Spleen (tissue), 11 donors: Measurements from ENCODE around the gene SRGAP2B. TPM values are rescaled to one million over a fixed set of nuclear protein-coding genes. Genes with fewer than 3 reads are reported as not detected.
"Not testable (repeated sequence)": the region's sequence is repeated elsewhere in the genome, so short reads cannot be mapped to it uniquely, and the experiment has no call there.

ENCODE experiments used
- DNase-seq: peaks from one replicate; pipeline ENCODE4 v3.0.0-alpha.2; 2020
- H3K27ac ChIP-seq, 8 donors: fragments of 200-600 bp; sonication (generic) in 7 of 8; 1 replicate in 4 of 8; 2 replicates in 4 of 8; pipeline versions ENCODE4 v1.5.0 to v1.8.0; 2016 to 2021; ENCODE audit warnings: inconsistent platforms in 4 of 8, mild to moderate bottlenecking in 4 of 8, moderate library complexity in 1 of 8
- H3K27me3 ChIP-seq, 7 donors: fragments of 200-600 bp; sonication (generic) in 6 of 7; replicated peaks in 1 of 7; 1 replicate in 4 of 7; 2 replicates in 3 of 7; pipeline versions ENCODE4 v1.5.0 to v1.8.0; 2016 to 2021; ENCODE audit warnings: inconsistent platforms in 3 of 7, mild to moderate bottlenecking in 1 of 7
- H3K36me3 ChIP-seq, 6 donors: fragments of 200-600 bp; sonication (generic) in 5 of 6; 1 replicate in 4 of 6; 2 replicates in 2 of 6; pipeline versions ENCODE4 v1.5.0 to v1.8.0; 2016 to 2021; ENCODE audit warnings: inconsistent platforms in 2 of 6
- H3K4me1 ChIP-seq, 6 donors: fragments of 200-600 bp; sonication (generic) in 5 of 6; 1 replicate in 3 of 6; 2 replicates in 3 of 6; pipeline versions ENCODE4 v1.5.0 to v1.8.0; 2016 to 2021; ENCODE audit warnings: inconsistent platforms in 3 of 6
- H3K4me3 ChIP-seq, 8 donors: fragments of 200-600 bp; sonication (generic) in 7 of 8; 1 replicate in 4 of 8; 2 replicates in 4 of 8; pipeline versions ENCODE4 v1.5.0 to v1.8.0; 2016 to 2021; ENCODE audit warnings: inconsistent platforms in 4 of 8, mild to moderate bottlenecking in 4 of 8, moderate library complexity in 2 of 8
- H3K9me3 ChIP-seq, 8 donors: fragments of 200-600 bp; sonication (generic) in 7 of 8; 1 replicate in 4 of 8; 2 replicates in 4 of 8; pipeline versions ENCODE4 v1.5.0 to v1.8.0; 2016 to 2021; ENCODE audit warnings: inconsistent platforms in 4 of 8
- POLR2AphosphoS5 ChIP-seq, 3 donors: sonication (generic); formaldehyde crosslinking; IDR thresholded peaks; one replicate each; pipeline ENCODE4 v1.5.1; 2017; ENCODE audit warnings: antibody characterized with exemption in 3 of 3
- WGBS, 5 donors: extraction: QIAGEN DNeasy Blood & Tissue Kit in 3 of 5; methylation state at CpG; one replicate each; pipeline versions ENCODE4 v1.1.5 to v1.1.7; 2013 to 2018; 5-methylcytosine and 5-hydroxymethylcytosine counted together
- intact Hi-C: fragments of 100-400 bp; cut with DNase I; formaldehyde crosslinking; loops from one replicate; pipeline ENCODE4 v1.15.0; 2023; ENCODE audit warnings: low total_unique reads
- polyA plus RNA-seq, 3 donors: library from polyadenylated mRNA; stranded (reverse); fragments of 200-250 nt; gene quantifications; one replicate each; pipeline ENCODE4 v1.2.1, GENCODE V29; 2013
- total RNA-seq, 7 donors: library from RNA; depleted of rRNA in 3 of 7; stranded (reverse); fragments of >200 nt in 3 of 7; fragmentation: NEBNext Ultra II Directional in 4 of 7; extraction: Animal tissue kit (Norgen Biotek cat#: 25700) in 4 of 7; gene quantifications; one replicate each; pipeline versions ENCODE4 v1.1.0 to v1.2.1, GENCODE V29; 2016 to 2021
- donor health status: healthy with polysubstance abuse.
- donor health status: DM: no; HTN: no; CAD: no; lungs with moderate emphysema.
- donor health status: DM: no; HTN: no; CAD: no.
- donor health status: Bipolar disorder and iron deficiency.
- donor health status: healthy.
- donor health status: DM: no; HTN: no; CAD: no.
- donor health status: DM: yes; HTN: yes; CAD: no.

The SRGAP2B gene
- total and polyA plus RNA-seq, 10 donors, result 3.4 to 77.7 (median 43.1) TPM

DNA sequence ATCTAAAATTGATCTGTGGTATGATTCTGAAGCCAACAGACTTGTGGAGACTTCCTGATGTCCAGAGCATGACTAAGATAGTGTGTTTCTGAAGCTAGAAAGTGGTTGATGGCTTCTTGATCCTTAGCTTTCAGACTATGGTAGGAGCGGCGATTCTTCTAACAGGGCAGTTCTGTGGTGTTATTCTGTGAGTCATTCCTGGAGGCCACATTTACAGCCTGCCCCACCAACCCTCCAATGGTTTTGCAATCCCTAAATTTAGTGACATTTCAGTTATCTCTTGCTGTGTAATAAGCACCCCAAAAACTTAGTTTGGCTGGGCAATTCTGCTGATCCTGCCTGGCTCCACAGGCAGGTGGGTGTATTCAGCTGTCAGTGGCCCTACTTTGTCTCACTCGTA, 24.7 kb upstream of the SRGAP2B start:
- no CpG with 5 or more reads among the region's 3 CpGs for WGBS, 5 donors
- intact Hi-C loops, H3K27ac ChIP-seq, H3K9me3 ChIP-seq, H3K36me3 ChIP-seq, H3K4me1 ChIP-seq, DNase-seq, H3K4me3 ChIP-seq, H3K27me3 ChIP-seq: not testable (repeated sequence)

DNA sequence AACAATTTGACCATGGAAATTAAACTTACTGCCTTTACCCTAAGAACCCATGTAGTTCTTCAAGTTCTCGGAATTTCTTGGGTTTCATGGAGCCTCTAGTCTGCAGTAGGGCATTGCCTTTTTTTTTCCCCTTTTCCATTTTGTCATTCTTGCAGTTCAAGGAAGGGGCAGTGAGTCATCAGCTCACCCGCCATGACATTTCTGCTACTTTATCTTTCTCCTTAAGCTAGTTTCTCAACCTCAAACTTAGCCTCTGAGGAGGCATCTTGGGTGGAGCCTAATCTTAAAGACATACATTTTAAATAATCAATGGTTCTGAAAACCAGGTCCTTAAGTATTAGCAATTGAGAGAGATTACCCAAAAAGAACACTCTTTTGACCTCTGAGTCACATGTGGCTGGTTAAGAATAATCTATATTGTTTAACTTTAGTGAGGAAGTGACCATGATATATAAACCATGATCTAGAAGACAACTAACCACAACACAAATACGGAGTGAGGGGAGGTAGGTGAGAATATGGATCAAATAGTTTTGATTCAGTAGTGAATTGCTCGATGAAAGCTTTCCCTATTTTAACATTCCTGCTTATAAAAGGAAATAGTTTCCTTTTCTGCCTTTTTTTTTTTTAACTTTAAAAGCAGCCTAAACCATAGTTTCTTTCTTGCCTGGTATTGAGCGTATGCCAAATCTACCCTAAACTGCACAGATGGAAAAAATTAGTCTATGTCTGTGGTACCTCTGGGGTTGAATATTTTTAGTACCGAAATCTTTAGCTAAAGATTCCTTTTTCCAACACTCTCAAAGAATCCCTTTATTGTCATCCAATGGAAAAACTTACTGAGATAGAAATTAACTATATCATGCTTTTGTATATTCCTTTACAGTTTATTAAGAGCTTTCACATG, 20.7 kb upstream of the SRGAP2B start:
- H3K4me1 ChIP-seq, H3K4me3 ChIP-seq, H3K36me3 ChIP-seq, H3K9me3 ChIP-seq, intact Hi-C loops, DNase-seq, H3K27ac ChIP-seq, H3K27me3 ChIP-seq: not testable (repeated sequence)
- no CpG with 5 or more reads among the region's 6 CpGs for WGBS, 5 donors

DNA sequence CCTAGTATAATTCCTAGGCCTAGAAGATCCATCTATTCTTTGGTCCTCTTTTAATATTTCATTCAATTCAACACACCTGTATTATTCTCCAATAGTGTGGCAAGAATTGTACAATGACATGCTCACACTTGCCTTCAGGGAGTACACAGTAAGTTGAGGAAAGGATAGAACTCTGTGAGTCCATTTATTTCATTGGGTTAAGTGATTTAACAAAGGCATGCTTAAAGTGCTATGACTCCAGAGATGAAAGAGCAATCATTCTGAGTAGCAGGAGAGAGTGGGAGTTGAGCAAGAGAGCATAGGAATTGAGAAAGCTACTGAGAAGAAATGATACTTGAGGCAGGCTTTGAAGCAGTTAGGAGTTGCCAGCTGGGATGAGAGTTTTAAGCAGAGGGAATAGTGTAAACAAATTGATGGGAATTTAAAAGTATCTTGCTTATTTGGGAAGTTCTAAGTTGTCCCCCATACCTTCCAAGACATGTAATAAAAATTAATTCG, 19.5 kb upstream of the SRGAP2B start:
- DNase-seq, H3K9me3 ChIP-seq, H3K36me3 ChIP-seq, H3K4me3 ChIP-seq, intact Hi-C loops, H3K27me3 ChIP-seq, H3K4me1 ChIP-seq, H3K27ac ChIP-seq: not testable (repeated sequence)
- WGBS, 5 donors, result no CpG with 5 or more reads among the region's 1 CpG

DNA sequence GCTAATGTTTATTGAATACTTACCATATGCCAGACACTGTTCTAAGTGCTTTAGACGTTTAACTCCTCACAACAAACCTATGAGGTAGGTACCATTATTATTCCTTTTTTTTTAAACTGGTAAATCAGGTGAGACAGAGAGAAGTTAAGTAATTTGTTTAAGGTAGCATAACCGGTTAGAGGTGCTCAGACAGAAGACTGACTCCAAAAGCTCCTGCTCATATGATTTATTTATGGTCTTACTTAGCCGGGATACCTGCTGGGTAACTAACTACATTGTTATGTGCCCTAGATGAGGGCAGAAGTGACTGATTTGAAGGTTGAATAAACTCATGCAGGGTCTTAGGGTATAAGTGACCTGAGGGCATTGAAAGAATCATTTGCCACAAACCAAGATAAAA, 17.6 kb upstream of the SRGAP2B start:
- H3K36me3 ChIP-seq, H3K27me3 ChIP-seq, intact Hi-C loops, H3K9me3 ChIP-seq, H3K27ac ChIP-seq, H3K4me3 ChIP-seq, DNase-seq, H3K4me1 ChIP-seq: not testable (repeated sequence)
- WGBS, 5 donors, result no CpG with 5 or more reads among the region's 3 CpGs

DNA sequence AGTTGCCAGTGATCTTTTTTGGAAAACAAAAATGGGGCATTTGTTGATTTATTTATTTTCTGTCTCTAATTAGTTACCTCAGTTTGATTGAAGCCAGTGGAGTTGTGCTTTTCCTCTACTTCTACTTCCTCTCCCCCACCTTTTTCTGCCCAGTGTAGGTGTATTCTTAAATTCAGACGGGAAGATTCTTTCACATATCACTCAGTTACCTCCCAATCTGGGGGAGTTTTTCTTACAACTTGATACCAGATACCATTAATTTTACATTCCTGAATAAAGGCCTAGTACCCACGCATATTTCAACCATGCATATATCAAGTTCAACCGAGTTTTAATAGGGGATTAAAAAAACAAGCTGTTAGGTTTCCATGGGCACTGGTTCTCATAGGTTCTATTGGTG, 16.5 kb upstream of the SRGAP2B start:
- DNase-seq, H3K4me3 ChIP-seq, intact Hi-C loops, H3K9me3 ChIP-seq, H3K27ac ChIP-seq, H3K27me3 ChIP-seq, H3K36me3 ChIP-seq, H3K4me1 ChIP-seq: not testable (repeated sequence)
- WGBS, 5 donors, result no CpG with 5 or more reads among the region's 3 CpGs

DNA sequence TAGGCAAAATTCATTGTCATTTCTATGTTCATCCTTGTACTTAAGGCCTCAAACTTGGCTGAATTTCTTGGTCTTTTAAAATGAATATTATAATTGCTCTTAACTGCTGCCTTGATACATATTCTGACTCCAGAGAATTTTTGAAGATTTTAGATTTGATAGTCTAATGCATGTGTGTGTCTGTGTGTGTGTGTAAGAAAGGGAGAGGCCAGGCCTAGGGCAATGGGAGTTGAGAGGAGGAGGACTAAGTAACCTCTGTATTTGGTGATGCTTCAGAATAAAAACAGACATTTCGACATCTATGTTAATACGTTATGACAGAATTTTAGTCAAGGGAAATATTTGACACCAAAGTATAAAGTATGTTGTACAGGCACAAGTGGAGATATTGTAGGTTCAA, 8.2 kb upstream of the SRGAP2B start:
- H3K9me3 ChIP-seq, DNase-seq, H3K27ac ChIP-seq, H3K27me3 ChIP-seq, H3K36me3 ChIP-seq, H3K4me3 ChIP-seq, intact Hi-C loops, H3K4me1 ChIP-seq: not testable (repeated sequence)
- no CpG with 5 or more reads among the region's 2 CpGs for WGBS, 5 donors

DNA sequence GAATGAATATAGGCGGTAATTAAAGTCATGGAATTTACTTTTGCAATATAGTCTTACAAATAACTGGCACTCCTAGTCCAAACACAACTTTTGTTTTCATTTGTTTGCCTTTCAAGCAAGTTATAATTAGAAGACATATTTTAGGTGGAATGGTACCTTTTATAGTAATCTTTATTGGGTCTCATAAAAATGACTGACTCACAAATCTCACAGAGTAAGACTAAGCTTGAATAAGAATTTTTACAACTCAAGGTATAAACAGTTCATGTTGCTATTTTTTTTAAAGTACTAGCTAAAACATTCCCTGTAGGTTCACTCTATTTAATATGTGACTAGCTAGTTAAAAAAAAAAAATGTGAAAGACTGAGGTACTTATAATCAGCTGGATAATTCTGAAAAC, 6.6 kb upstream of the SRGAP2B start:
- intact Hi-C loops, H3K4me1 ChIP-seq, DNase-seq, H3K27ac ChIP-seq, H3K36me3 ChIP-seq, H3K4me3 ChIP-seq, H3K27me3 ChIP-seq, H3K9me3 ChIP-seq: not testable (repeated sequence)
- 88 to 100% (median 100%) methylated on average over 1 of the region's 1 CpG; no CpG with 5 or more reads in 1 of the 5 donors for WGBS, 5 donors

DNA sequence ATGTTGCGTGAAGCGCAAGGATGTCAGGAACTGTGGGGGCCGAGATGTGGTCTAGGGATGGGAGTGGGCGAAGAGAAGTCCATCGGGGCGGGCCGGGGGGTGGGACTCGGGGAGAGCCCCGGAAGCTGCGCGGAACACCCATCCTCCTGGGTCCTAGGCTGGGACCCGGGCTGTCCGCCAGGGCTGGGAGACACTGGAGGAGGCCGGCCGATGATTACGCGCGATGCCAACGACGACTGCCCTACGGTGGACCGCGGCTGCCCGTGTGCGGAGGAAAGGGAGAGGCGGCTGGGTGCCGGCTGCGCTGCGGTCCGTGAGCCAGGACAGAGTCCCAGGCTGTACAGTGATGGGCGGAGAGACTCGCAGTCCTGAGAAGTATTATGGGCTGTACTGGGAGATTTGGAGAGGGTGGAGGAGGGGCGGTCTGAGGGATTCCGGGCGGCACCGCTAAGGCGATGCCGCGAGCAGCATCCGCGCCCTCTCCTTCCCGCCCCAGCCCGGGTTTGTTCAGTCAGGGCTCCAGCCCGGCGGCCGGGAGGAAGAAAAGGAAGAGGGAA, 395 bp downstream of the SRGAP2B start:
- H3K36me3 ChIP-seq, H3K4me1 ChIP-seq, intact Hi-C loops, H3K9me3 ChIP-seq, H3K27me3 ChIP-seq: not testable (repeated sequence)
- peak; percentile 85 for DNase-seq
- peak overlapping the region in 5 of 8 donors; percentile 64 to 81 (median 77) for H3K27ac ChIP-seq
- peak overlapping the region in 7 of 8 donors; percentile 33 to 66 (median 47) for H3K4me3 ChIP-seq
- WGBS, 5 donors, result 0% methylated on average over 8 to 12 of the region's 46 CpGs; no CpG with 5 or more reads in 3 of the 5 donors
- peak in 1 of 3 donors; percentile 47 for TF ChIP-seq POLR2AphosphoS5 (IDR thresholded peaks at IDR 0.05)

DNA sequence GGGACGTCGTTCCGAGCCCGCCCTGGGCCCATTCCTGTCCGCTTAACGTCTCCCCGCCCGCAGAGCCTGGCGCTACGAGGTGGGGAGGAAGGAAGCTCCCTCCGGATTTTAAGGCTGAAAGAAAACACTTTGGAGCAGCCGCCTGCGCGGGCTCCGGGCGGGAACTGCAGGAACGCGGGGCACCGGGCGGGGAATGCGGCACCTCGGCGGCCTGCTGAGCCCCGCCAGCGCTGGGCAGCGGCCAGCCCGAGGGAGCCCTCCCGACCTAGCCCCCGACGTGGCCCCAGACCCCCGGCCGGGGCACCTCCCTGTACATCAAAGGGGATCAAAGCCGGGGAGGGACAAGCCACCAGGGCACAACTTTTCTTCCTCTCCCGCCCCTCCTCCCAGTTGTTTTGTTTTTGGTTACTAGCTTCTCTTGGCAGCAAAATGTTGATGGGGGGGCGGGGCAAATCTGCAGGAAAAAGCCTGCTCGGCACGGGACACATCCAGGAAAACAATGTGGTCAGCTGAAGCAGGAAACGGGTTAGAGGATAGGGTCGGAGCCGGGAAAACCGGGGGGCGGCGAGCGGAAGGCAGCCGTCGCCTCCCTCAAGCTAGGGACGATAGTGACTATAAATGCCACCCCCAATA, 1.5 kb downstream of the SRGAP2B start:
- DNase-seq, result peak; percentile 87
- H3K36me3 ChIP-seq, intact Hi-C loops, H3K27me3 ChIP-seq, H3K4me1 ChIP-seq, H3K9me3 ChIP-seq: not testable (repeated sequence)
- Histone ChIP-seq H3K27ac (peak overlapping the region in 5 of 8 donors; percentile 62 to 85 (median 76)), H3K4me3 (peak overlapping the region in 7 of 8 donors; percentile 30 to 66 (median 45))
- WGBS, 5 donors, result 0 to 1% (median 0%) methylated on average over 3 to 26 of the region's 47 CpGs; no CpG with 5 or more reads in 1 of the 5 donors

DNA sequence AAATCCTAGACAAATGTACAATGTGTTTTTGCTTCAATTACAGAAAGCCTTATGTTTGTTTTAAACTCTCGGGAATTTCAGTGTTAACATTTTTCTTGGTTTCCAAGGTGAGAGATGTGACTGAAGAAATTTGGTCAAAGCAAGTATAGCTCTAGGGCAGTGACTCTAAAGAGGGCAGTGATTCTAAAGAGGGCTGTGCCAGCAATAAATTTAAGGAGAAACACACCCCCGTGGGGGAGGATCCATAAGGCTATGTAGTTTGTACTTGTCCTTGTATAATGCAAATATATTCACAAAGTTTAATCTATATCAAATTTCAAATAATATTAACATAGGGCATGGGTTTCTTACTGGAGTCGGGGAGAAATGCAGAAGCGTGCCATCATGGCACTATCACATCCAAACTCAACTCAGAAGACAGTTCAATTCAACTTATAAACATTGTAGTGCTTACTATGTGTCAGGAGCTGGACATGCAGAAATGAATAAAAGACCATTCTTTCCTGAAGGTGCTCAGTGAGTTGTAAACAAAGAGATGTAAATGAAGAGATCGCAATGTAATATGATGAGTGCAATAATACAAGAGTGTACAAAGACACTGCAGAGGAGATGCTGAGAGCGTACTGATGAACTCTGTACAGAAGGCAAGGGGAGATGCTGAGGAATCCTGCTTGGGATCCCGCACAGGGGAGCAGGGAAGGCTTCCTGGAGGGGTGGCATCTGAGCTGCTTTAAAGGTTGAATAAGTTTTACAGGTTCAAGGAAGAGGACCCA, 12.5 kb downstream of the SRGAP2B start:
- H3K9me3 ChIP-seq, H3K27me3 ChIP-seq, H3K4me3 ChIP-seq, H3K4me1 ChIP-seq, H3K27ac ChIP-seq, H3K36me3 ChIP-seq, intact Hi-C loops: not testable (repeated sequence)
- 95 to 100% (median 98%) methylated on average over 3 to 4 of the region's 7 CpGs; no CpG with 5 or more reads in 1 of the 5 donors for WGBS, 5 donors
- peak; percentile 1 for DNase-seq
